ENCODE measurements around the gene SLC43A2.

Gene SLC43A2

GRCh38 chr17:1643999-1644492 is 15.4 kb upstream of the SLC43A2 start:
- Histone ChIP-seq H3K4me1 (ENCODE audit: low read length) (peaks cover 14% of the 10 kb centered on the region), H3K79me2 (ENCODE audit: low read length) (no peaks in the 10 kb centered on the region), H3K4me2 (ENCODE audit: low read depth, low read length) (peak overlapping the region; percentile 79), H3K4me3 (ENCODE audit: low read length) (peak overlapping the region; percentile 50), H3K9me2 (replicated peaks; ENCODE audit: insufficient read depth, low read length) (no peaks in the 10 kb centered on the region), H3F3A (ENCODE audit: insufficient read depth, low read length) (peaks cover 4% of the 10 kb centered on the region; the same call in 1 of the 2 replicates), H2AFZ (ENCODE audit: low read length) (peak overlapping the region; percentile 36; the same call in 1 of the 2 replicates), H3K27me3 (replicated peaks; ENCODE audit: insufficient read depth, low read length) (no peaks in the 10 kb centered on the region), H3K36me3 (replicated peaks; ENCODE audit: insufficient read depth, low read length) (no peaks in the 10 kb centered on the region), H3K27ac (ENCODE audit: low read length) (no peak overlapping the region), H4K20me1 (ENCODE audit: insufficient read depth, low read length) (no peaks in the 10 kb centered on the region), H3K9ac (ENCODE audit: low read length) (peak overlapping the region; percentile 10; the same call in 1 of the 2 replicates), H3K9me3 (replicated peaks; ENCODE audit: insufficient read depth, low read length) (no peaks in the 10 kb centered on the region)
- DNase-seq, result no peak
- no peak for TF ChIP-seq EZH2phosphoT487 (IDR thresholded peaks at IDR 0.05; ENCODE audit: low read length)
- TF ChIP-seq, protein P1, sequence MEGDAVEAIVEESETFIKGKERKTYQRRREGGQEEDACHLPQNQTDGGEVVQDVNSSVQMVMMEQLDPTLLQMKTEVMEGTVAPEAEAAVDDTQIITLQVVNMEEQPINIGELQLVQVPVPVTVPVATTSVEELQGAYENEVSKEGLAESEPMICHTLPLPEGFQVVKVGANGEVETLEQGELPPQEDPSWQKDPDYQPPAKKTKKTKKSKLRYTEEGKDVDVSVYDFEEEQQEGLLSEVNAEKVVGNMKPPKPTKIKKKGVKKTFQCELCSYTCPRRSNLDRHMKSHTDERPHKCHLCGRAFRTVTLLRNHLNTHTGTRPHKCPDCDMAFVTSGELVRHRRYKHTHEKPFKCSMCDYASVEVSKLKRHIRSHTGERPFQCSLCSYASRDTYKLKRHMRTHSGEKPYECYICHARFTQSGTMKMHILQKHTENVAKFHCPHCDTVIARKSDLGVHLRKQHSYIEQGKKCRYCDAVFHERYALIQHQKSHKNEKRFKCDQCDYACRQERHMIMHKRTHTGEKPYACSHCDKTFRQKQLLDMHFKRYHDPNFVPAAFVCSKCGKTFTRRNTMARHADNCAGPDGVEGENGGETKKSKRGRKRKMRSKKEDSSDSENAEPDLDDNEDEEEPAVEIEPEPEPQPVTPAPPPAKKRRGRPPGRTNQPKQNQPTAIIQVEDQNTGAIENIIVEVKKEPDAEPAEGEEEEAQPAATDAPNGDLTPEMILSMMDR (IDR thresholded peaks at IDR 0.05; ENCODE audit: low read length), result no peak
- no peak for TF ChIP-seq EZH2 (optimal IDR thresholded peaks at IDR 0.05; ENCODE audit: low read depth, low read length)

- no peaks in the 10 kb centered on the region for H4K20me1 ChIP-seq (ENCODE audit: insufficient read depth, low read length)
- no peak overlapping the region for H3K27ac ChIP-seq (ENCODE audit: low read length)
- peak overlapping the region; percentile 79 for H3K4me2 ChIP-seq (ENCODE audit: low read depth, low read length)
- H3K79me2 ChIP-seq (ENCODE audit: low read length), result no peaks in the 10 kb centered on the region
- peak; percentile 88 for DNase-seq
- H3K27me3 ChIP-seq (replicated peaks; ENCODE audit: insufficient read depth, low read length), result no peaks in the 10 kb centered on the region
- no peaks in the 10 kb centered on the region for H3K9me3 ChIP-seq (replicated peaks; ENCODE audit: insufficient read depth, low read length)
- H3K4me3 ChIP-seq (ENCODE audit: low read length), result peak overlapping the region; percentile 50
- H3K9ac ChIP-seq (ENCODE audit: low read length), result peak overlapping the region; percentile 10; the same call in 1 of the 2 replicates
- TF ChIP-seq EZH2phosphoT487 (IDR thresholded peaks at IDR 0.05; ENCODE audit: low read length), result no peak
- TF ChIP-seq, protein P1 (IDR thresholded peaks at IDR 0.05; ENCODE audit: low read length), result peak; percentile 36
- H3K4me1 ChIP-seq (ENCODE audit: low read length), result peaks cover 12% of the 10 kb centered on the region
- peak overlapping the region; percentile 36; the same call in 1 of the 2 replicates for H2AFZ ChIP-seq (ENCODE audit: low read length)
- no peaks in the 10 kb centered on the region for H3K9me2 ChIP-seq (replicated peaks; ENCODE audit: insufficient read depth, low read length)
- no peaks in the 10 kb centered on the region for H3K36me3 ChIP-seq (replicated peaks; ENCODE audit: insufficient read depth, low read length)
- 0 out of 2 replicates have a peak, but pooled peaks cover 4% of the 10 kb centered on the region for H3F3A ChIP-seq (ENCODE audit: insufficient read depth, low read length)
Observed at GRCh38 chr17:1643293-1643998, 14.8 kb upstream of the SLC43A2 start.

GRCh38 chr17:1641065-1641403 is 12.4 kb upstream of the SLC43A2 start:
- DNase-seq, result no peak
- no peak overlapping the region for H3K4me3 ChIP-seq (ENCODE audit: low read length)
- no peak overlapping the region for H3K4me2 ChIP-seq (ENCODE audit: low read depth, low read length)
- H3K27me3 ChIP-seq (replicated peaks; ENCODE audit: insufficient read depth, low read length), result no peaks in the 10 kb centered on the region
- no peaks in the 10 kb centered on the region for H4K20me1 ChIP-seq (ENCODE audit: insufficient read depth, low read length)
- no peaks in the 10 kb centered on the region for H3K9me2 ChIP-seq (replicated peaks; ENCODE audit: insufficient read depth, low read length)
- H3K9me3 ChIP-seq (replicated peaks; ENCODE audit: insufficient read depth, low read length), result no peaks in the 10 kb centered on the region
- no peak overlapping the region for H2AFZ ChIP-seq (ENCODE audit: low read length)
- H3K27ac ChIP-seq (ENCODE audit: low read length), result no peak overlapping the region
- H3K9ac ChIP-seq (ENCODE audit: low read length), result no peak overlapping the region
- H3K36me3 ChIP-seq (replicated peaks; ENCODE audit: insufficient read depth, low read length), result no peaks in the 10 kb centered on the region
- H3F3A ChIP-seq (ENCODE audit: insufficient read depth, low read length), result 0 out of 2 replicates have a peak, but pooled peaks cover 4% of the 10 kb centered on the region
- no peaks in the 10 kb centered on the region for H3K79me2 ChIP-seq (ENCODE audit: low read length)
- TF ChIP-seq EZH2 (optimal IDR thresholded peaks at IDR 0.05; ENCODE audit: low read depth, low read length), result no peak
- TF ChIP-seq, protein P1 (IDR thresholded peaks at IDR 0.05; ENCODE audit: low read length), result no peak
- no peak for TF ChIP-seq EZH2phosphoT487 (IDR thresholded peaks at IDR 0.05; ENCODE audit: low read length)
- peaks cover 9% of the 10 kb centered on the region for H3K4me1 ChIP-seq (ENCODE audit: low read length)

Measured in MM.1S (cell line).